K562 (cell line): ENCODE results near the gene ELMO1. TPM values are rescaled to one million over a fixed set of nuclear protein-coding genes. Genes with fewer than 3 reads are reported as not detected.

Experiments
- ATAC-seq: fragments of 200-7000 bp; cut with Tn5 transposase; 3 replicates; pipeline ENCODE4 v1.9.1; 2020; ENCODE audit warnings: moderate library complexity
- BruUV-seq: library from RNA; stranded (reverse); fragments of 400-500 nt; replicated peaks from 2 replicates; lab custom pipeline; 2021; lab: Mats Ljungman, UMichigan
- CTCF ChIA-PET: fragments of 300-600 bp; formaldehyde crosslinking; extraction: SDS; loops from one replicate; lab custom pipeline; 2021; ENCODE audit warnings: low intra/inter-chr PET ratio; lab: Yijun Ruan, JAX
- POLR2A ChIA-PET: fragments of 300-600, 350-650 bp; sonication (Branson Sonifier 250); formaldehyde crosslinking; extraction: SDS; loops from one replicate; lab custom pipeline; 2021; ENCODE audit warnings: antibody characterized with exemption, inconsistent platforms; lab: Yijun Ruan, JAX
- DNase-seq, 4 experiments: peaks; one replicate each; pipeline versions ENCODE4 v3.0.0 to v3.0.0-alpha.2; 2011 to 2018; ENCODE audit warnings: low spot score in 3 of 4, mixed read lengths in 3 of 4; ENCODE audit errors: extremely low read depth in 1 of 4
- FAIRE-seq: peaks from 2 replicates; lab custom pipeline; 2011; peaks lifted over from hg19 to GRCh38; lab: Jason Lieb, UNC
- H2AFZ ChIP-seq: 2 replicates; pipeline ENCODE4 v1.6.0; 2011; ENCODE audit warnings: low read depth, low read length, control low read depth, inconsistent platforms
- H3K27ac ChIP-seq: fragments of 200-600 bp; 3 replicates; pipeline ENCODE4 v1.8.0; 2011; ENCODE audit warnings: low read depth, mild to moderate bottlenecking, control low read depth, inconsistent platforms, low read length, moderate library complexity, mixed read lengths; ENCODE audit errors: extremely low read depth
- H3K27me3 ChIP-seq, 2 experiments: fragments of 300-600 bp in 1 of 2; 2 replicates in 1 of 2; 3 replicates in 1 of 2; pipeline versions ENCODE4 v1.6.0 to v1.8.0; 2011; ENCODE audit warnings: inconsistent platforms in 2 of 2, low read length in 2 of 2, mild to moderate bottlenecking in 1 of 2, mixed read lengths in 1 of 2, moderate library complexity in 1 of 2; ENCODE audit not compliant: control insufficient read depth in 2 of 2, insufficient read depth in 2 of 2
- H3K36me3 ChIP-seq: fragments of 300-600 bp; 3 replicates; pipeline ENCODE4 v1.8.0; 2011; ENCODE audit warnings: mild to moderate bottlenecking, low read length, inconsistent platforms; ENCODE audit not compliant: control insufficient read depth, insufficient read depth
- H3K4me1 ChIP-seq, 2 experiments: fragments of 200-600 bp in 1 of 2; replicated peaks in 1 of 2; 2 replicates in 1 of 2; 3 replicates in 1 of 2; pipeline versions ENCODE4 v1.5.1 to v1.8.0; 2011; ENCODE audit warnings: inconsistent platforms in 2 of 2, low read length in 2 of 2, mild to moderate bottlenecking in 1 of 2, mixed read lengths in 1 of 2, moderate library complexity in 1 of 2; ENCODE audit not compliant: control insufficient read depth in 2 of 2, insufficient read depth in 2 of 2
- H3K4me2 ChIP-seq: 2 replicates; pipeline ENCODE4 v1.6.1; 2011; ENCODE audit warnings: low read length, control low read depth, inconsistent platforms, mixed read lengths; ENCODE audit not compliant: insufficient read depth
- H3K4me3 ChIP-seq: fragments of 200-600 bp; sonication (generic), shearing (Covaris generic); 2 replicates; pipeline ENCODE4 v1.5.1; 2016; ENCODE audit warnings: control low read depth, inconsistent platforms
- H3K79me2 ChIP-seq: fragments of 200-600 bp; 3 replicates; pipeline ENCODE4 v1.8.0; 2011; ENCODE audit warnings: low read length, inconsistent platforms; ENCODE audit not compliant: control insufficient read depth, insufficient read depth
- H3K9ac ChIP-seq, 2 experiments: 2 replicates each; pipeline versions ENCODE4 v1.6.0 to v1.6.1; 2011; ENCODE audit warnings: low read depth in 2 of 2, low read length in 2 of 2, control low read depth in 1 of 2, inconsistent platforms in 1 of 2, mild to moderate bottlenecking in 1 of 2, mixed read lengths in 1 of 2; ENCODE audit not compliant: insufficient read depth in 1 of 2
- H3K9me1 ChIP-seq: one replicate; pipeline ENCODE4 v1.6.0; 2011; ENCODE audit warnings: inconsistent platforms, mild to moderate bottlenecking, low read length, moderate library complexity; ENCODE audit not compliant: control insufficient read depth, insufficient read depth
- H3K9me3 ChIP-seq: replicated peaks from 2 replicates; pipeline ENCODE4 v1.5.1; 2011; ENCODE audit warnings: low read depth, low read length, inconsistent platforms; ENCODE audit not compliant: control insufficient read depth, insufficient read depth
- H4K20me1 ChIP-seq: replicated peaks from 2 replicates; pipeline ENCODE4 v1.6.1; 2011; ENCODE audit warnings: low read length, inconsistent platforms, mixed read lengths; ENCODE audit not compliant: control insufficient read depth, insufficient read depth
- MEF2A ChIP-seq: IDR thresholded peaks from 2 replicates; pipeline ENCODE4 v1.6.1; 2011; ENCODE audit warnings: low read depth, mild to moderate bottlenecking, low read length, moderate library complexity; ENCODE audit not compliant: control insufficient read depth
- PHF20 ChIP-seq: fragments of 450-650 bp; IDR thresholded peaks from 2 replicates; pipeline ENCODE4 v1.6.1; 2018; ENCODE audit not compliant: partially characterized antibody
- RCOR1 ChIP-seq, 2 experiments: IDR thresholded peaks; 2 replicates each; pipeline ENCODE4 v1.6.1; 2012; ENCODE audit warnings: low read depth in 2 of 2, low read length in 2 of 2, borderline replicate concordance in 1 of 2, improper control_type of control experiment in 1 of 2
- ZKSCAN3 ChIP-seq: fragments of 250-450 bp; sonication (Bioruptor Pico); IDR thresholded peaks from 2 replicates; pipeline ENCODE4 v1.4.0; 2020
- WGBS: fragments of 100-300 bp; shearing (Covaris generic); methylation state at CpG from one replicate; pipeline ENCODE4 v1.1.6; 2016; ENCODE audit warnings: low coverage, mixed read lengths; ENCODE audit not compliant: insufficient coverage; ENCODE audit errors: missing lambda C conversion rate; 5-methylcytosine and 5-hydroxymethylcytosine counted together
- in situ Hi-C: fragments of 300-500 bp; cut with MboI; formaldehyde crosslinking; loops from 4 replicates; pipeline ENCODE4 v1.15.0; 2018; ENCODE audit warnings: inconsistent platforms, mixed read lengths
- intact Hi-C: fragments of 100-400 bp; cut with micrococcal nuclease; formaldehyde crosslinking; loops from 2 replicates; pipeline ENCODE4 v1.14.2; 2022
- polyA plus RNA-seq, 8 experiments: library from polyadenylated mRNA; depleted of rRNA in 4 of 8; stranded (reverse) in 5 of 8; unstranded in 3 of 8; fragments of >200 nt; fragmentation: Nextera tagmentation in 2 of 8; fragmentation: Illumina TruSeq in 1 of 8; extraction: Ambion mirVana in 2 of 8; extraction: Trizol in 1 of 8; gene quantifications; 2 replicates each; pipeline versions ENCODE4 v1.2.1 to v1.2.3, GENCODE V29; 2011 to 2014; ENCODE audit warnings: inconsistent platforms in 1 of 8, missing spikeins in 1 of 8
- total RNA-seq, 7 experiments: library from RNA; depleted of rRNA in 6 of 7; stranded (reverse); fragments of >200 nt in 6 of 7; fragmentation: Illumina TruSeq in 2 of 7; extraction: Trizol in 2 of 7; gene quantifications; 2 replicates each; pipeline versions ENCODE4 v1.2.1 to v1.2.3, GENCODE V29; 2011 to 2021; ENCODE audit warnings: low replicate concordance in 1 of 7
- TF ChIP-seq, protein P1 (sequence below): fragments of 450-650 bp; formaldehyde crosslinking; IDR thresholded peaks from 2 replicates; pipeline ENCODE4 v1.4.0; 2020; ENCODE audit warnings: mild to moderate bottlenecking

The ELMO1 gene
- total and polyA plus RNA-seq, 9 of the 15 experiments (the other 6 are each of a cell fraction or from before 2014, with no cell fraction given): 0.36 to 7.2 (median 3.6) TPM

GRCh38 chr7:37096341-37096740 is 352.3 kb downstream of the ELMO1 start (continued):
- TF ChIP-seq MEF2A: no peak

GRCh38 chr7:37095122-37095521 is 353.5 kb downstream of the ELMO1 start:
- Histone ChIP-seq H3K27ac (no peak overlapping the region), H3K4me1 (no peaks in the 10 kb centered on the region), H4K20me1 (no peaks in the 10 kb centered on the region), H3K4me2 (no peak overlapping the region), H3K36me3 (no peaks in the 10 kb centered on the region), H3K4me3 (no peak overlapping the region), H3K79me2 (no peaks in the 10 kb centered on the region), H3K9ac (no peak overlapping the region), H2AFZ (no peak overlapping the region), H3K9me3 (no peaks in the 10 kb centered on the region), H3K27me3 (no peaks in the 10 kb centered on the region), H3K9me1 (no peaks in the 10 kb centered on the region)
- DNase-seq (no peak), FAIRE-seq (no peak), ATAC-seq (no peak)
- 0% methylated on average over 1 of the region's 1 CpG for WGBS
- TF ChIP-seq, protein P1, sequence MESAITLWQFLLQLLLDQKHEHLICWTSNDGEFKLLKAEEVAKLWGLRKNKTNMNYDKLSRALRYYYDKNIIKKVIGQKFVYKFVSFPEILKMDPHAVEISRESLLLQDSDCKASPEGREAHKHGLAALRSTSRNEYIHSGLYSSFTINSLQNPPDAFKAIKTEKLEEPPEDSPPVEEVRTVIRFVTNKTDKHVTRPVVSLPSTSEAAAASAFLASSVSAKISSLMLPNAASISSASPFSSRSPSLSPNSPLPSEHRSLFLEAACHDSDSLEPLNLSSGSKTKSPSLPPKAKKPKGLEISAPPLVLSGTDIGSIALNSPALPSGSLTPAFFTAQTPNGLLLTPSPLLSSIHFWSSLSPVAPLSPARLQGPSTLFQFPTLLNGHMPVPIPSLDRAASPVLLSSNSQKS (CRISPR knock-in tag): no peak
- TF ChIP-seq ZKSCAN3 (no peak), RCOR1 (IDR thresholded peaks at IDR 0.05; ENCODE audit: borderline replicate concordance in 1 of 2, low read depth in 2 of 2, low read length in 2 of 2) (no peak), PHF20 (no peak)
- ChIA-PET CTCF (no interaction called here), POLR2A (interaction anchor here (0.7 kb wide), 1 partner anchor 12 kb away, joined by 3 read pairs; no protein-coding TSS in a partner anchor)
- intact Hi-C loops (loop anchor here (5.0 kb wide), 1 partner anchor 102 kb away; no protein-coding TSS in a partner anchor), in situ Hi-C loops (no loop called here)
- BruUV-seq: no TSS peak
